GM19193 (cell line): ENCODE results near the gene RASGRP4.

Experiments
- POLR2A ChIP-seq: IDR thresholded peaks from 4 replicates; pipeline ENCODE4 v1.6.1; 2011; ENCODE audit not compliant: insufficient read depth, insufficient read length; ENCODE audit errors: extremely low read depth

RASGRP4 gene

DNA sequence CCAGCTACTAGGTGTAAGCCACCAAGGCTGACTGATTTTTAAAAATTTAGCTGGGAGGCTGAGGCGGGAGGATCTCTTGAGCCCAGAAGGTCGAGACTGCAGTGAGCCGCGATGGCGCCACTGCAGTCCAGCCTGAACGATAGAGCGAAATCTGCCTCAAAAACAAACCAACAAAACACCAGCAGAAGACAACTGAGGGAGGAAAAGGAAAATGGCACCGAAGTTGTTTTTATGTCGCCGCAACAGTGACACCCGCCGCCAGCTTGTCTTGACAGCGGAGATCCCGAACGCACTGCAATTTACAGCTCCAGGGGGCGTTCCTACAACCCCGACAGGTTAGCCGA lies 23.4 kb downstream of the RASGRP4 start:
- TF ChIP-seq POLR2A = no peak

DNA sequence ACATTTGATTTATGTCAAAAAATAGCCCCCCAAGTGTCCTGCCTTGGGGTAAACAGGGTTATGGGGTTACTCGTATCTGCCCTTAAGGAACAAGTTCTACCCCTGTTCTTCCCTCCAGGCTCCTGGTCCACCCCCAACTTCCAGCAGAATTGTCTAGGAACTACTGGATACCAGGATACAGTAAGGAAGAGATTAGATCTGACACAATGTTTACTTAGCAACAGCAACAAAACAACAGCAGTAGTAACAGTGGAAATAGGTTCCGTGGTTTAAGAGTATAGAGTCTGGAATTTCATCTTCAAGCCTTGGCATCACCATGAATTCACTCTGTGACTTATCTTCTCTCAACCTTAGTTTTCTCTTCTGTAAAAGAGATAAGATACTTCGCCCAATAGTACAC lies 24.9 kb downstream of the RASGRP4 start:
- TF ChIP-seq POLR2A = no peak

DNA sequence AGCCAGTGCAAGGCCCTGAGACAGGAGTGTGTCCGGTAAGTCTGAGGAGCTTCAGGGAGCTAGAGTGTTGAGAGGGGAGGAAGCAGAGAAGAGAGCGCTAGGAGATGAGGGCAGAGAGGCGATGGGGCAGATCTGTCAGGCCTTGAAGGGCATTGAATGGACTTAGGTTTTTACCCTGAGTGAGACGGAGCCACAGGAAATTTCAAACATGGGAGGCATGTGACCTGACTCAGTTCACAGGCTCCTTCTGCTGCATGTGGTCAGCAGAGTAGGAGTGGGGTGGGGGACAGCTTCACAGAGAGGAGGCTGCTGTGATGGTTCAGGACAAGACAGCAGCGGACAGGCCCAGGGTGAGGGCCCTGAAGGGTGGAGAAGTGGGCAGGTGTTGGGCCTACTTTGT lies 25.7 kb downstream of the RASGRP4 start:
- TF ChIP-seq POLR2A = no peak

DNA sequence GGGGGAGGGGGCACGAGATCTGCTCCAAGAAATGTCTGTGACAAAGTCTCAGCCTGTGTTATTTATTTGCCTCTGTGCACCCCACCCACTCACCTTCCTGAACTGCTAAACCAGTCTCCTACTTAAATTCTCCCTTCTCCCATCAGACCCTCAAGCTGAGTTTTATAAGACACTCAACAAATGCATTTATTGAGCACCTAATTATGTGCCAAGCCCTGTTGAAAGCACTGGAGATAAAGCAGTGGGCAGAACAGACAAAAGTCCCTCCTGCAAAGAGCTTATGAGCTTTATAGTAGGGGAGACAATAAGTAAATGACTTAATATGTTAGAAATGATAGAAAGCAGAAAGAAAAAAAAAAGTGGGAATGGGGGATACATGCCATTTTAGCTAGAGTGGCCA lies 26.5 kb downstream of the RASGRP4 start:
- no peak for TF ChIP-seq POLR2A

DNA sequence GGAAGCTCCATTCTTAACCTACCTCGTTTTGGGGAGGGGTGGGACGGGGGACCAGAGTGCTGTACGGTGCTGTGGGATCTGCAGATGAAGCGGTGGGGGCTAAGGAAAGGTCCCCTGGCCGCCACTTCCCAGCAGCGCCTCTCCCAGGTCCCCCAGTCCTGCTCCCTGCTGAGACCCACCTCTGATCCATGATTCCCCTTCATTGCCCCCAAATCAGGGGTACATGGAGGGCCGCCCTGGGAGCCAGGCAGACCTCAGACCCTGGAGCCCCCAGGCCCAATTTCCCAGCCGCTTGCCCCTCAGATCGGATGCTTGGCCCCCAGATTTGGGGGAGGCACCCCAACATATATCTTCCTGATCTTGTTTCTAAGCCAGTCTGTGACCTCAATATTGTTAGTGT lies 26.9 kb downstream of the RASGRP4 start:
- no peak for TF ChIP-seq POLR2A

DNA sequence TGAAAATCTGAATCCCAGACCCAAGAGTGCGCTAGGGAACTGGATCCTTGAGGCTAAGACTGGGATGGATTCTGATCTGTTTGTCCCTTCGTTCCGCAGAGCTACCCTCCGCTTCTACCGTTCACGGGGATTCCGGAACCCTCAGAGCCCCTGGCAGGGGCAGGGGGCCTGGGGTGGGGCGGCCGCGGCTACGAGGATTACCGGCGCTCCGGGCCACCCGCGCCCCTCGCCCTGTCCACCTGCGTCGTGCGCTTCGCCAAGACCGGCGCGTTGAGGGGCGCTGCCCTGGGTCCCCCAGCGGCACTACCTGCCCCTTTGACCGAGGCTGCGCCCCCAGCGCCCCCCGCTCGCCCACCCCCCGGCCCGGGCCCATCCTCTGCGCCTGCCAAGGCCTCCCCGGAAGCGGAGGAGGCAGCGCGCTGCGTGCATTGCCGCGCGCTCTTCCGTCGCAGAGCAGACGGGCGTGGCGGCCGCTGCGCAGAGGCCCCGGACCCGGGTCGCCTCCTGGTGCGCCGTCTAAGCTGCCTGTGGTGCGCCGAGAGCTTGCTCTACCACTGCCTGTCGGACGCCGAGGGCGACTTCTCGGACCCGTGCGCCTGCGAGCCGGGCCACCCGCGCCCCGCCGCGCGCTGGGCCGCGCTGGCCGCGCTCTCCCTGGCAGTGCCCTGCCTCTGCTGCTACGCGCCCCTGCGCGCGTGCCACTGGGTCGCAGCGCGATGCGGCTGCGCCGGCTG lies 30.5 kb downstream of the RASGRP4 start:
- no peak for TF ChIP-seq POLR2A

DNA sequence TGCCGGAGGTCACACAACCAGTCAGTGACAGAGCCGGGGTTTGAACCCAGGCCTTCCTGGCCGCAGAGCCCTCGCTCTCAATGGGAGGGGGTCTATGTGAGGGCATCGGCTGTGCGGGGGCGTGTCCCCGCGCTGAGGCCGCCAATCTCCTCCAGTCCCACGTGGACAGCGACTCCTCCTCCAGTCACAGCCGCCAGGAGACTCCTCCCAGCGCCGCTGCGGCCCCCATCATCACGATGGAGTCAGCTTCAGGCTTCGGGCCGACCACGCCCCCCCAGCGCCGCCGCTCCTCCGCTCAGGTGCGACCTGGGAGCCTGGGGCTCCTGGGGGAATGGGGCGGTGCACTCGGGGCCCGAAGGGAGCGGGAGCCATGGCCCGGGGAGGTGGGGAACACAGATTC lies 31.5 kb downstream of the RASGRP4 start:
- TF ChIP-seq POLR2A = no peak

DNA sequence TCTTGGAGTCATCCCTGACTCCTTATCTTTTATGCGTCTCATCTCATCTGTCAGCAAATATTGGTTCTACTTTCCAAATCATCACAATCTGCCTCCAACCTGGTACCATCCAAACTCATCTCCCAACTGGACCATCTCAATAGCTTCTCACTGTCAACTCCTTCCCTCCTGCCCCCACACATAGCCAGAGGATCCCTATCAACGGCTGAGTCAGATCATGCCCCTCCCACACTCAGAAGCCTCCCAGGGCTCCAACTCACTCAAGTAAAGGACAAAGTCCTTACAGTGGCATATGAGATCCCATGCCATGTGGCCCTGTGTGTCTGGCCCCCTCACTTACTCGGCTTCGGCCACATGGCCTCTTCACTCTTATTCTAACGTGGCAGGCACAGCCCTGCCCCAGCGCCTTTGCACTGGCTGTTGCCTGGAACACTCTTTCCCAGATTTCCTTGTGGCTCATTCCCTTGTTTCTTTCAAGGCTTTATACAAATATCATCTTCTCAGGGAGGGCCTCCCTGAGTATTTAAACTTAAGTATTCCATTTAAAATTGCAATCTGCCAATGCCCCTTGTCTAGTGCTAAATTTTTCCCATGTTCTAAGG lies 33.2 kb downstream of the RASGRP4 start:
- TF ChIP-seq POLR2A = no peak

DNA sequence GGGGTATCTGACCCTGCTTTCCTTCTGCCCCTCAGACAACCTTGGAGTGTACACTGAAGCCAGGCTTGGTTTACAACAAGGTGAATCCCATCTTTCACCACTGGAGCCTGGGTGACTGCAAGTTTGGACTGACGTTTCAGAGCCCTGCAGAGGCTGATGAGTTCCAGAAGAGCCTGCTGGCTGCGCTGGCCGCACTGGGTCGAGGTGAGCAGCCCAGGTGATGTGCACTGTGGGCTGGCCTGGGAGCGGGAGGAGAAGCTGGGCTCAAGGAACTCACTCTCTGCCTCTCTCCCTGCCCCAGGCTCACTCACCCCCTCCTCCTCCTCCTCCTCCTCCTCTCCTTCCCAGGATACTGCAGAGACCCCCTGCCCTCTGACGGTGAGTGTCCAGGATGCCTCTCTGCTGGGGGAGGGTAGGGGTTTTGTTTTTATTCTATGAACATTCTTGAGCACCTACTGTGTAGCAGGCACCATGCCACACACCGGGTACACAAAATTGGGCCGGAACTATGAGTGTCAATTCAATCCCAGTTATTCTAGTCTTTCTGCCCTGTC lies 34.0 kb downstream of the RASGRP4 start:
- TF ChIP-seq POLR2A = no peak

DNA sequence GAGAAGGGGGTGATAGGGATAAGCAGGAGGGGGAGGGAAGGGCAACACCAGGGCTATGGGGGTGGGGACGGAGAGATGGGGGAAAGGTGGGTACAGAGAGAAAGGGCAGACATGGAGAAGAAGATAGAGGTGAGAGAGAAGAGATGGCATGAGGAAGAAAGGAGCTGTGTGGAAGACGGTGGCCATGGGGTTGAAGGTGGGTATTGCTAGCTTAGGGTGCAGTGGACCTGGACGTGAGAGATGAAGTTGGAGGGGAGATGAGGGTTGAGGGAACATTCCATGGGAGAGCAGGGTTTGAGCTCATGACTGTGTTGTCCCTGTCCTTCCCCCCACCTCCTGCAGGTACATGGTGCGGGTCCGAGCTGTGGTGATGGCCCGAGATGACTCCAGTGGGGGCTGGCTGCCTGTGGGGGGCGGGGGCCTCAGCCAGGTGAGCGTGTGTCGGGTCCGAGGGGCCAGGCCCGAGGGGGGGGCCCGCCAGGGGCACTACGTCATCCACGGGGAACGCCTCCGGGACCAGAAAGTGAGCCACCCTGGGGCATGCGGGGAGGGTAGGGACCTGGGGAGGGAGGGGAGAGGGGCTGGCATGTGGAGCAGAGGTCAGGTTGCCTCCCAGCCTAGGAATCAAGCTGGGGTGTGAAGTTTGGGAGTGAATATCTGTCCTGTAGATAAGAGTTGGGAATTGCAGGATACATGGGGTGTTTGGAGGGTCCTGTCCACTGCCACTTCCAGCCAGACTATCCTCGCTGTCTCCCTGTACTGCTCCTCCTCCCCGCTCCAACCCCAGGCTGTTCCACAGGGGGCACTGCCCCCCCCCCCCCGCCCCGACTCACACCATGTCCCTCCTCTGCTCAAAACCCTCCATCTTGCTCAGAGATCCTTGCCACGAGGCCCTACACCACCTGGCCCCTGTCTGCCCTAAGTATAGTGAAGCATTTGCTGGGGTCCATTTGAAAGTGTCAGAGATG lies 35.8 kb downstream of the RASGRP4 start:
- TF ChIP-seq POLR2A = no peak

DNA sequence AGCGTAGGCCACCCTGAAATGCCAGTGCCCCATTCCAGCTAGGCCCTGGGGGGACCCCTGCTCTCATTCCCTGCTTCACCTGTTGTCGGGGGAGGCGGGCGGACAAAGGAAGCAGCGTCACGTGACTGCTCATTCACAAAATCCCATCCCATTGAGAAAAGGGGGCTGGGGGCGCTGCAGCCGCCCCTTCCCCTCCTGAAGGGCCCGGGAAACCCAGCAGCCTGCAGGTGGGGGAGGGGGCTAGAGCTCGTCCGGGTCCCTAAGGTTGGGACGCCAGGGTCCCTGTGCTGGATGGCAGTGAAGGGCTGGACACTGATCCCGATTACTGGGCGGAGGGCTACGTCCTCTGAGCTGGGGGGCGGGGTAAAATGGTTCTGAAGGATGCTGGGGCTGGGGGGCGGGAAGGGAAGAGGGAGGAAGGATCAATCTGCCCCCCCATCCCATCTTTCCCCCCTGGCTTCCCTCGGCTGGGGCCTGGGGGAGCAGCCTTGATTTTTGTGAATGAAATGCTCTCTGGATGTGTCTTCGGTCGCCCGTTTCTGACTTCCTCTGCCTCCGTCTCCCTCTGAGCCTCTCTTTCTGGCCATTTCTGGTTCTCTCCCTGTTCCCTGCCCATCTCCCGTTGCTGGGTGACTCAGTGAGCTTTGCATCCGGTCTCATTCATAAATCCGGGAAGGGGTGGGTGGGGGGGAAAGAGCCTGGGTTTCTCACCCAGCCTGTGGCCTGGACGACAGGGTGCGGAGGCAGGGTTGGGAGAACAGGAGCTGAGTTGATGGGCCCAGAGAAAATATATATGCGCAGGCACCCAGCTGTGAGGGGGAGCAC lies 36.7 kb downstream of the RASGRP4 start:
- TF ChIP-seq POLR2A = no peak

DNA sequence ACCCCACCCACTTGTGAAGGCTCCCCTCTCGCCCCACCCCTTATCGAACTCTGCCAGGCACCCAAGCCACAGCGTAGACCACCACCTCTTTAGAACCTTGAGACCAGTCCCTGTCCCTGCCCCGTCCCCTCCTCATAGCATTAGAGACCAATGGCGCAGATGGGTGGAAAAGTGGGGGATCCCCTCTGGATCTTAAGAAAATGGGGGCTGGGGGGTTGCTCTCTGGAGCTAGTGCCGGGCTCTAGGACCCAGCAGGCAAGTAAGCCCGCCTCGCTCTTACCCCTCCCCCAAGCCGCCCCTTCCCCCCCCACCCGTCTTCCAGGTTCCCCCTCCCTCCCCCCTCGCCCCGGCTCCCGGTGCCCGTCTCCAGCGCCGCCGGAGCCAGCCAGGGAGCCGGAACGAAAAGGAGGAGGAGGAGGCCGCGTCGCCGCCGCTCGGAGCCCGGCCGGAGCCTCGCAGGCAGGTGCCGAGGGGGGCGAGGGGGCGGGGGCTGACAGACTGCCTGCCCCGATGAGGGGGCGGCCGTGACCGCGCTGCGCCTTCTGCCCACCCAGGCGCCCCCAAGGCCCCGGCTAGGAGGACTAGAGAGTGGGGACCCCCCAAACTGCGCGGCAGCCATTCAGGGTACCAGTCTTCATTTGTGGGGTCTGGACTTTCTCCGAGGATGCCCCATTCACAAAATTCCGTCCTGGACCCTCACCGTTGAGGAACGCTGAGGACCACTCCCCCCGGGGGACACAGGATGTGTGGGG lies 37.5 kb downstream of the RASGRP4 start, which contains the start of gene SPRED3:
Gene SPRED3, plus strand, starts transcription at position 349 of the 752 bp plus-strand sequence. CDS start 1,606 bp downstream, outside the sequence.
- TF ChIP-seq POLR2A = no peak

DNA sequence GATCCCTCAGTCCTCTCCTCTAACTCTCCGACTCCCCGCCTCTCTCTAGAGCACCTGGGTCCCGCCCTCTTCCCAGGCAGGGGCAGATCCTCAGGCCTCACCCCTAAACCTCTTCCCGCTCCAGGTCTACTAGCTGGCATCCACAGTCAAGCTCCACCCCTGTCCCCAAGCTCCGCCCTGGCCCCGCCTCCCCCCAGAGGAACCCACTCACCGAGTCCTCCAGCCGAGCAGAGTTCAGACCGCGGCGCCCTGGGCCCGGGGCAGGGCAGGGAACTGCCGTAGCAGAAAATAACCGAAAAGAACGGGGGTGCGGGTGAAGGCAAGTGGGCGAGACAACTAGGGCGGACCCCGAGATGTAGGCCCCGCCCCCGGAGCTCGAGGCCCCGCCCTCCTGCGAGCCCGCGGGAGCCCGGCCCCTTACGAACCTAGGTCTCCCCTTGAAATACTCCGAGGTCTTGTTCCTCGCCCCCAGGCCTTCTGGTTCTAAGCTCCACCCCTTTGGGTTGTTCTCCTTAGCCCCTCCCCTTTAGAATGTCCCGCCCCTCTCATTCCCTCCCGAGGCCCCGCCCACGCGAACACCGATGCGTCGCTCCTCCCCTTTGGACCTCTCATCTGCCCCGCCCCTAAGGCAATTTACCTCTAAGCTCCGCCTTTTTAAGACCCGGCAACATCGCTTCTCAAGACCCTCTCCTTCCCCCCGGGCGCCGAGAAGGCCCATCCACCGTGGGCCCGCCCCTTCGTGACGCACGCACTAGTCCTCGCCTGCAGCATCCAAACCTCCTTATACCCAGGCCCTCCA lies 38.3 kb downstream of the RASGRP4 start, which contains the start of gene GGN:
Gene GGN, minus strand, starts transcription at position 485 of the 799 bp plus-strand sequence. CDS start 773 bp downstream, outside the sequence.
- peak; percentile 21 for TF ChIP-seq POLR2A

DNA sequence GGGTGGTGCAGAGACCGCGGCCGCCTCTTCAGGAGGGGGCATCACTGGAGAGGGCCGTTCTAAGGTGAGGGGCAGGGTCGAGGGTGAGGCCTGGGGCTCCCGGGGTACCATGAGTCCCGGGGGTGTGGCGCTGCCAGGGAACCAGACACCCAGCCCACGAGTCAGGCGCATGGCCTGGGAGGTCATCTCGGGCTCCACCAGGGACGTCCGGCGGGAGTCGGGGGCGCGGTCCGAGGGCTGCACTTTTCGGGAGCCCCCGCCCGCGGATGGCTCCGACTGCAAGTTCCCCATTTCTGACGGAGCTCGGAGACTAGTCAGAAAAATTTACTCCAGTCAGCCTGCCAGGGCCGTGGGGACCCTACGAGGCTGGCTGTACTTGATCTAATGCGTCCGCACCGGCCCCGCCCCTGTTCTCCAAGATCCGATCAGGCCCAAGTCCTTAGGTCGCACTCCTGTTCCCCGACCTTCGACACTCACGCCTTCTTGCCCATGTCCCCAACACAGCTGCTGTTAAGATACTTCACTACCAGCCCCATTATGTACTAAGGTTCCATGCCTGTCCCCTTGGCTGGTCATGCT lies 39.0 kb downstream of the RASGRP4 start:
- TF ChIP-seq POLR2A = no peak
